Activated CD8-positive, alpha-beta memory T cell treated with anti-CD3 and anti-CD28 coated beads, Interleukin-2, amount 50 U/mL, for 24 hours (primary cell): ENCODE measurements around the gene TDP1.
A peak's percentile ranks its signal among the peaks of the same experiment; 100 is the strongest.

Experiments used
- DNase-seq: peaks from one replicate; pipeline ENCODE4 v3.0.0-alpha.2; 2020; ENCODE audit errors: extremely low read depth

Gene TDP1

GRCh38 chr14:89941830-89942377, 13.8 kb upstream of the TDP1 start:
- DNase-seq = no peak

GRCh38 chr14:89947344-89947743, 8.4 kb upstream of the TDP1 start:
- no peak for DNase-seq

GRCh38 chr14:89952576-89952975, 3.2 kb upstream of the TDP1 start:
- DNase-seq = no peak

GRCh38 chr14:89953602-89954001, 2.1 kb upstream of the TDP1 start:
- no peak for DNase-seq

GRCh38 chr14:89954070-89955021, 1.4 kb upstream of the TDP1 start, which contains the start of gene EFCAB11:
Gene EFCAB11, minus strand, starts transcription at chr14:89954730. Its CDS starts 70 bp downstream, at chr14:89954660.
- DNase-seq = peak; percentile 91

- no peak for DNase-seq
Observed at GRCh38 chr14:89955022-89955744, 544 bp upstream of the TDP1 start.

GRCh38 chr14:89956661-89957009, 908 bp downstream of the TDP1 start:
- no peak for DNase-seq

- no peak for DNase-seq
Observed at GRCh38 chr14:89957376-89957775, 1.6 kb downstream of the TDP1 start.

- no peak for DNase-seq
Observed at GRCh38 chr14:89957791-89958190, 2.1 kb downstream of the TDP1 start.

GRCh38 chr14:89958966-89959365, 3.2 kb downstream of the TDP1 start:
- DNase-seq = no peak

GRCh38 chr14:89959853-89960445, 4.2 kb downstream of the TDP1 start:
- no peak for DNase-seq

GRCh38 chr14:89960914-89961313, 5.2 kb downstream of the TDP1 start:
- DNase-seq = no peak

- no peak for DNase-seq
Observed at GRCh38 chr14:89963288-89963978, 7.7 kb downstream of the TDP1 start.

- DNase-seq = no peak
Observed at GRCh38 chr14:89965839-89966238, 10.1 kb downstream of the TDP1 start.

- DNase-seq = no peak
Observed at GRCh38 chr14:89973234-89973823, 17.6 kb downstream of the TDP1 start.

- no peak for DNase-seq
Observed at GRCh38 chr14:89977668-89978067, 21.9 kb downstream of the TDP1 start.

- DNase-seq = no peak
Observed at GRCh38 chr14:89978656-89979055, 22.9 kb downstream of the TDP1 start.

- DNase-seq = no peak
Observed at GRCh38 chr14:89983375-89983774, 27.6 kb downstream of the TDP1 start.

- no peak for DNase-seq
Observed at GRCh38 chr14:89986462-89987160, 30.9 kb downstream of the TDP1 start.

GRCh38 chr14:89987161-89987475, 31.4 kb downstream of the TDP1 start:
- DNase-seq = no peak

- no peak for DNase-seq
Observed at GRCh38 chr14:89988787-89989186, 33.1 kb downstream of the TDP1 start.
